ENCODE measurements around the gene PPID.
"Not testable (repeated sequence)": the region's sequence is repeated elsewhere in the genome, so short reads cannot be mapped to it uniquely, and the experiment has no call there.

The PPID gene

DNA sequence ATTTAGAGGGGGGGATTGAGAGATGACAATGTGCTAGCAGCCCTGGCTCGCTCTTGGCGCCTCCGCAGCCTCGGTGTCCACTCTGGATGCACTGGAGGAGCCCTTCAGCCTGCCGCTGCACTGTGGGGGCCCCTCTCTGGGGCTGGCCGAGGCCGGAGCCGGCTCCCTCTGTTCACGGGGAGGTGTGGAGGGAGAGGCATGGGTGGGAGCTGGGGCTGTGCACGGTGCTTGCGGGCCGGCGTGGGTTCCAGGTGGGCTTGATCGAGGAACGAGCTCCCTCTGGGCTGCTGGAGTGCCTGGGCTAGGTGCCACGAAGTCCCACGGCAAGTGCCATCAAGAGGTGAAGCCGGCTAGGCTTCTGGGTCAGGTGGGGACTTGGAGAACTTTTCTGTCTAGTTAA lies 58.4 kb downstream of the PPID start:
- DNase-seq: no peak

DNA sequence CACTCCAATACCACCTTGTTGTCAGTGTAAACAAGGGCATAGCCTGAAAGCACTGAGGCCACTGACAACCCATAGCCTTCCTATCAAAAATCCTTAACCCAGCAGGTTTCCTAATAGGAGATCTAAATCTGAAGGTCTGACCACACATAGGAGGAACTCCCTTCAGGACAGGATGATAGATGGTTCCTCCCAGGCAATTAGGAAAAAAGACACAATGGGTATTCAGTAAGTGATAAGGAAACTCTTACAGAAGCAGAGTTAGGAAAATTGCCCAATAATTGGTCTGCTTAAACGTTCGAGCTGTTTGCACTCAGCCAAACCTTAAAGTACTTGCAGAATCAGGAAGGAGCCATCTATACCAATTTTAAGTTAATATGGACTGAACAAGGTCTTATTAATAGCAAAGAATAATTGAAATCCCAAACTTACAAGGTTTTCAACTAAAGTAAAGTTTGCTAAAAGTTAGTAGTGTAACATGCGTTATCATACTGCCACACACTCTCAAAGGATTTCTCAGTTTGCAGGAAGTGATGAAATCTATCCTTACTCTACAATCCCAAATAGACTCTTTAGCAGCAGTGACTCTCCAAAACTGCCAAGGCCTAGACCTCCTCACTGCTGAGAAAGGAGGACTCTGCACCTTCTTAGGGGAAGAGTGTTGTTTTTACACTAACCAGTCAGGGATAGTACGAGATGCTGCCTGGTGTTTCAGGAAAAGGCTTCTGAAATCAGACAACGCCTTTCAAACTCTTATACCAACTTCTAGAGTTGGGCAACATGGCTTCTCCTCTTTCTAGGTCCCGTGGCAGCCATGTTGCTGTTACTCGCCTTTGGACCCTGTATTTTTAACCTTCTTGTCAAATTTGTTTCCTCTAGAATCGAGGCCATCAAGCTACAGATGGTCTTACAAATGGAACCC lies 59.2 kb downstream of the PPID start:
- not testable (repeated sequence) for DNase-seq

DNA sequence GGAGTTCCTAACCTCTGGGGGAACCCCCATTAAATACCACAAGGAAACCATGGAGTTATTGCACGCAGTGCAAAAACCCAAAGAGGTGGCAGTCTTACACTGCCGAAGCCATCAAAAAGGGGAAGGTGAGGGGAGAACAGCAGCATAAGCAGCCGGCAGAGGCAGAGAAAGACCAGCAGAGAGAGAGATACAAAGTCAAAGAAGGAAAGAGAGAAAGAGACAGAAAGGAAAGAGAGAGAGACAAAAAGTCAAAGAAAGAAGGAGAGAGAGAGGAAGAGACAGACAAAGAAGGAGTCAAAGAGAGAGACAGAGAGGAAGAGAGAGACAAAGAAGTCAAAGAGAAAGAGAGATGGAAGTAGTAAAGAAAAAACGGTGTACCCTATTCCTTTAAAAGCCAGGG lies 59.9 kb downstream of the PPID start:
- DNase-seq: not testable (repeated sequence)

Data from NK-92 treated with Interleukin-12 subunit alpha and Interleukin-12 subunit beta, amount 100 ng/mL, for 24 hours (cell line).